Mammary epithelial cell (primary cell): ENCODE results near the gene RAD51B.

Source experiments
- EZH2 ChIP-seq: IDR thresholded peaks from 2 replicates; pipeline ENCODE4 v1.6.1; 2012; ENCODE audit warnings: low read length, inconsistent platforms, borderline replicate concordance
- TF ChIP-seq, protein P1 (sequence below), 2 donors: IDR thresholded peaks in 1 of 2; conservative IDR thresholded peaks in 1 of 2; 2 replicates each; pipeline ENCODE4 v1.5.1; 2011 to 2012; ENCODE audit warnings: inconsistent platforms in 2 of 2, low read length in 2 of 2, mild to moderate bottlenecking in 2 of 2, control low read depth in 1 of 2, low read depth in 1 of 2; ENCODE audit not compliant: insufficient read depth in 1 of 2; ENCODE audit errors: extremely low read depth in 1 of 2

DNA sequence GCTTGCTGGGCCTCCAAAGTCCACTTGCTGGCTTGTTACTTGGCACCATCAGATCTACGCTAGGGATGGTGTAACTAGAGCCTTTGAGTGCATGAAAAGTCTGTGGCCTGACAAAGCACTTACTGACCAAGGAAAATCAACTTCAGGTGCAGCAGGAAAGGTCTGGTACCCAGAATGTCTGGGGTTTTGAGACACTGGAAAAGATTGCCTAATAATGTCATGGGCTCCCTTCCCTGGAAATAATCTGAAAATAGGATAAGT, 866.6 kb downstream of the RAD51B start:
- TF ChIP-seq, protein P1, sequence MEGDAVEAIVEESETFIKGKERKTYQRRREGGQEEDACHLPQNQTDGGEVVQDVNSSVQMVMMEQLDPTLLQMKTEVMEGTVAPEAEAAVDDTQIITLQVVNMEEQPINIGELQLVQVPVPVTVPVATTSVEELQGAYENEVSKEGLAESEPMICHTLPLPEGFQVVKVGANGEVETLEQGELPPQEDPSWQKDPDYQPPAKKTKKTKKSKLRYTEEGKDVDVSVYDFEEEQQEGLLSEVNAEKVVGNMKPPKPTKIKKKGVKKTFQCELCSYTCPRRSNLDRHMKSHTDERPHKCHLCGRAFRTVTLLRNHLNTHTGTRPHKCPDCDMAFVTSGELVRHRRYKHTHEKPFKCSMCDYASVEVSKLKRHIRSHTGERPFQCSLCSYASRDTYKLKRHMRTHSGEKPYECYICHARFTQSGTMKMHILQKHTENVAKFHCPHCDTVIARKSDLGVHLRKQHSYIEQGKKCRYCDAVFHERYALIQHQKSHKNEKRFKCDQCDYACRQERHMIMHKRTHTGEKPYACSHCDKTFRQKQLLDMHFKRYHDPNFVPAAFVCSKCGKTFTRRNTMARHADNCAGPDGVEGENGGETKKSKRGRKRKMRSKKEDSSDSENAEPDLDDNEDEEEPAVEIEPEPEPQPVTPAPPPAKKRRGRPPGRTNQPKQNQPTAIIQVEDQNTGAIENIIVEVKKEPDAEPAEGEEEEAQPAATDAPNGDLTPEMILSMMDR (conservative IDR thresholded peaks at IDR 0.05 in 1 of 2, IDR thresholded peaks at IDR 0.05 in 1 of 2; ENCODE audit: extremely low read depth in 1 of 2, insufficient read depth in 1 of 2, low read depth in 1 of 2, low read length in 2 of 2): no peak
- no peak for TF ChIP-seq EZH2
